A549 (cell line): ENCODE measurements around the gene SLC2A1. TPM values are rescaled to one million over a fixed set of nuclear protein-coding genes. Genes with fewer than 3 reads are reported as not detected.
A peak's percentile ranks its signal among the peaks of the same experiment; 100 is the strongest.

Source experiments
- ATAC-seq, 2 experiments: fragments of 200-7000 bp in 1 of 2; fragments of >200 bp in 1 of 2; cut with Nextera tagmentation in 1 of 2; cut with Tn5 transposase in 1 of 2; 3 replicates each; pipeline versions ENCODE4 v1.8.0 to v1.9.1; 2018 to 2020; ENCODE audit warnings: mild to moderate bottlenecking in 1 of 2, moderate library complexity in 1 of 2
- CTCF ChIA-PET: fragments of 300-600 bp; sonication (Branson Sonifier 250); formaldehyde crosslinking; extraction: SDS; loops from one replicate; lab custom pipeline; 2021; ENCODE audit warnings: antibody characterized with exemption, inconsistent platforms; lab: Yijun Ruan, JAX
- POLR2A ChIA-PET: fragments of 350-600 bp; formaldehyde crosslinking; extraction: SDS; loops from one replicate; lab custom pipeline; 2021; ENCODE audit warnings: antibody characterized with exemption, inconsistent platforms; lab: Yijun Ruan, JAX
- DNase-seq, 2 experiments: peaks; one replicate each; pipeline versions ENCODE4 v3.0.0 to v3.0.0-alpha.2; 2011 to 2016; ENCODE audit warnings: low read depth in 1 of 2, low spot score in 1 of 2
- FAIRE-seq: peaks from 2 replicates; lab custom pipeline; 2011; peaks lifted over from hg19 to GRCh38; lab: Jason Lieb, UNC
- H3K27ac ChIP-seq, 2 experiments: fragments of >200 bp; sonication (Bioruptor Twin); formaldehyde crosslinking; 3 replicates each; pipeline ENCODE4 v1.5.1; 2016 to 2017
- H3K4me1 ChIP-seq: fragments of >200 bp; sonication (Bioruptor Twin); formaldehyde crosslinking; 3 replicates; pipeline ENCODE4 v1.6.1; 2016
- H3K4me2 ChIP-seq: fragments of >200 bp; sonication (Bioruptor Twin); formaldehyde crosslinking; 3 replicates; pipeline ENCODE4 v1.6.1; 2016
- H3K4me3 ChIP-seq: fragments of >200 bp; sonication (Bioruptor Twin); formaldehyde crosslinking; 3 replicates; pipeline ENCODE4 v1.5.1; 2016
- H3K9me3 ChIP-seq: fragments of >200 bp; sonication (Bioruptor Twin); formaldehyde crosslinking; 3 replicates; pipeline ENCODE4 v1.6.1; 2016
- BCL3 ChIP-seq: fragments of >200 bp; sonication (Bioruptor Twin); formaldehyde crosslinking; IDR thresholded peaks from 3 replicates; pipeline ENCODE4 v1.6.1; 2016
- BHLHE40 ChIP-seq: IDR thresholded peaks from 2 replicates; pipeline ENCODE4 v1.6.1; 2012; ENCODE audit warnings: low read depth, low read length, inconsistent platforms
- CHD2 ChIP-seq: fragments of 150-350 bp; IDR thresholded peaks from 2 replicates; pipeline ENCODE4 v1.6.1; 2014; ENCODE audit warnings: low read length; ENCODE audit not compliant: partially characterized antibody
- CTCF ChIP-seq: fragments of >200 bp; sonication (Bioruptor Twin); formaldehyde crosslinking; IDR thresholded peaks from 3 replicates; pipeline ENCODE4 v1.5.1; 2016
- EHF ChIP-seq: fragments of 250-450 bp; sonication (Bioruptor Pico); IDR thresholded peaks from 2 replicates; pipeline ENCODE4 v1.5.0; 2020; ENCODE audit warnings: mild to moderate bottlenecking
- EHMT2 ChIP-seq: fragments of 200-600 bp; sonication (generic); IDR thresholded peaks from 2 replicates; pipeline ENCODE4 v1.6.1; 2016; ENCODE audit warnings: antibody characterized with exemption, low read depth, mild to moderate bottlenecking, moderate library complexity
- EP300 ChIP-seq, 2 experiments: fragments of >200 bp; sonication (Bioruptor Twin); formaldehyde crosslinking; IDR thresholded peaks; 2 replicates in 1 of 2; 3 replicates in 1 of 2; pipeline ENCODE4 v1.6.1; 2016 to 2017
- FOSB ChIP-seq: fragments of 250-450 bp; sonication (Bioruptor Pico); IDR thresholded peaks from 2 replicates; pipeline ENCODE4 v1.5.0; 2020; ENCODE audit warnings: mild to moderate bottlenecking, moderate library complexity
- FOSL2 ChIP-seq, 2 experiments: fragments of 450-650 bp in 1 of 2; fragments of >200 bp in 1 of 2; sonication (Bioruptor Twin) in 1 of 2; formaldehyde crosslinking; IDR thresholded peaks; 2 replicates each; pipeline versions ENCODE4 v1.5.0 to v1.6.1; 2016 to 2020; ENCODE audit warnings: mild to moderate bottlenecking in 1 of 2, moderate library complexity in 1 of 2
- GATA3 ChIP-seq: IDR thresholded peaks from 2 replicates; pipeline ENCODE4 v1.6.1; 2012; ENCODE audit warnings: borderline replicate concordance
- HDAC2 ChIP-seq: fragments of 200-600 bp; sonication (generic); IDR thresholded peaks from 2 replicates; pipeline ENCODE4 v1.6.1; 2016
- HEYL ChIP-seq: fragments of 250-450 bp; sonication (Bioruptor Pico); IDR thresholded peaks from 2 replicates; pipeline ENCODE4 v1.8.0; 2021; ENCODE audit warnings: mild to moderate bottlenecking, moderate library complexity
- HOXA7 ChIP-seq: fragments of 250-450 bp; sonication (Bioruptor Pico); IDR thresholded peaks from 2 replicates; pipeline ENCODE4 v1.5.0; 2020; ENCODE audit warnings: mild to moderate bottlenecking, moderate library complexity
- JUN ChIP-seq, 2 experiments: fragments of >200 bp; sonication (Bioruptor Twin); formaldehyde crosslinking; IDR thresholded peaks; 2 replicates in 1 of 2; 3 replicates in 1 of 2; pipeline ENCODE4 v1.6.1; 2016 to 2017
- MAFK ChIP-seq: fragments of 450-650 bp; IDR thresholded peaks from 2 replicates; pipeline ENCODE4 v1.6.1; 2014; ENCODE audit not compliant: partially characterized antibody
- MYC ChIP-seq: IDR thresholded peaks from 2 replicates; pipeline ENCODE4 v1.6.1; 2012; ENCODE audit warnings: mild to moderate bottlenecking, inconsistent platforms, low read length, improper control_type of control experiment, borderline replicate concordance
- NPAS2 ChIP-seq: fragments of 250-450 bp; sonication (Bioruptor Pico); IDR thresholded peaks from 2 replicates; pipeline ENCODE4 v1.8.0; 2022; ENCODE audit warnings: mild to moderate bottlenecking, moderate library complexity, borderline replicate concordance
- POLR2A ChIP-seq: IDR thresholded peaks from 2 replicates; pipeline ENCODE4 v1.6.1; 2012; ENCODE audit warnings: mild to moderate bottlenecking, low read length
- RCOR1 ChIP-seq: fragments of 150-350 bp; IDR thresholded peaks from 2 replicates; pipeline ENCODE4 v1.6.1; 2014; ENCODE audit warnings: antibody characterized with exemption, low read length, low read depth
- TP53 ChIP-seq: fragments of 250-450 bp; sonication (Bioruptor Pico); IDR thresholded peaks from 2 replicates; pipeline ENCODE4 v1.5.0; 2021; ENCODE audit warnings: mild to moderate bottlenecking, moderate library complexity
- ZC3H11A ChIP-seq: fragments of 450-650 bp; IDR thresholded peaks from 2 replicates; pipeline ENCODE4 v1.6.1; 2014; ENCODE audit warnings: antibody characterized with exemption, mild to moderate bottlenecking
- ZFP36 ChIP-seq: fragments of 450-650 bp; IDR thresholded peaks from 2 replicates; pipeline ENCODE4 v1.6.1; 2014; ENCODE audit warnings: borderline replicate concordance; ENCODE audit not compliant: partially characterized antibody
- ZNF302 ChIP-seq: fragments of 250-450 bp; sonication (Bioruptor Pico); IDR thresholded peaks from 2 replicates; pipeline ENCODE4 v1.9.0; 2021; ENCODE audit warnings: inconsistent platforms, mild to moderate bottlenecking, moderate library complexity
- ZSCAN20 ChIP-seq: fragments of 250-450 bp; sonication (Bioruptor Pico); IDR thresholded peaks from 2 replicates; pipeline ENCODE4 v1.8.0; 2022; ENCODE audit warnings: mild to moderate bottlenecking, moderate library complexity
- WGBS: methylation state at CpG from one replicate; pipeline ENCODE4 v1.1.6; 2017; ENCODE audit errors: missing lambda C conversion rate; 5-methylcytosine and 5-hydroxymethylcytosine counted together
- polyA plus RNA-seq, 4 experiments: library from polyadenylated mRNA; depleted of rRNA in 3 of 4; stranded (reverse); fragments of >200 nt; fragmentation: RNase III in 1 of 4; extraction: RNeasy Plus Mini Kit Qiagen cat#74134 plus additional on column Dnase treatment in 1 of 4; gene quantifications; 2 replicates in 3 of 4; 3 replicates in 1 of 4; pipeline ENCODE4 v1.2.3, GENCODE V29; 2011 to 2017
- TF ChIP-seq, protein P1 (sequence below): fragments of >200 bp; sonication (Bioruptor Twin); formaldehyde crosslinking; IDR thresholded peaks from 2 replicates; pipeline ENCODE4 v1.6.1; 2016

SLC2A1 gene
- polyA plus RNA-seq, 2 of the 4 experiments (the other 2 are of a cell fraction): 106 to 124 TPM

DNA sequence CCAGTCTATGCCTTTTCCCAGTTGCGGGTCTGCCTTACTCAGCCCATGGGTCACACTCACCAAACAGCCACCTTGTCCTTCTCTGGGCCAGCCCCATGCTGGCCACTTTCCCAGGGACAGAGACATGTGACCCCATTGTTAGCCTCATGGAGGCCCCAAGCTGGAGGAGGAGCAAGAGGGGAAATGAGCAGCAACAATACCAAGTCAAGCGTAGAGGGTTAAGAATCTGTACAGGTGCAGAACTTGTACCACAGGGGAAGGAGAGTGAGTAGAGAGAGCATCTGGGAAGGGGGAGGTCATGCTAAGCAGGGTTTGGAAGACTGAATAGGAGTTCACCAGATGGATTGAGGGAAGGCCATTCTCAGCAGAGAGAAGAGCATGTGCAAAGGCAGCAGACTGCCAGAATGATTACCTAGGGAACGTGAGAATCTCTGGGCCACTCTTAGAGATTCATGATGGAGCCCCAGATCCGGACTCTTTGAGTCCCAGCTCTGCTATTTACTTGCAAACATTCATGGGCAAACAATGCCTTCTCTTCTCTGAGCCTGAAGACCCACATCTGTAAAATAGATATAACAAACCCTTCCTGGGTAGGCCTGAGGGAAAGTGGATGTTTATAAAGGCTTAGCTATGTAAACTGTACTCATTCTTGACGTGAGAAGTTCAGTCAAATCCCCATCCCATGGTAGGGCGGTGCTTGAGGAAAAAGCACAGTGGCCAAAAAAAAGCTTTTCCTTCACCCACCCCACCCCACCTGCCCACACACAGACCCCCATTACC lies 2.8 kb upstream of the SLC2A1 start:
- WGBS: 34% methylated on average over 6 of the region's 6 CpGs
- H3K4me2 ChIP-seq: peak overlapping the region; percentile 93
- TF ChIP-seq EHF (CRISPR knock-in tag) (no peak), GATA3 (peak; percentile 34; the same call in 1 of the 2 replicates), FOSL2 (IDR thresholded peaks at IDR 0.05) (no peak), FOSL2 (CRISPR knock-in tag; IDR thresholded peaks at IDR 0.05) (peak; percentile 20; the same call in 1 of the 2 replicates)
- ChIA-PET CTCF (interaction anchor here (1.2 to 2.4 kb wide), 3 partner anchors 25 to 47 kb away, joined by 3 to 11 read pairs (median 8); no protein-coding TSS in a partner anchor), POLR2A (no interaction called here)
- peak overlapping the region; percentile 87 to 88 for H3K27ac ChIP-seq
- H3K4me1 ChIP-seq: peaks cover 65% of the 10 kb centered on the region
- H3K9me3 ChIP-seq: no peaks in the 10 kb centered on the region
- peak in 1 of 2 experiments; percentile 9; a peak in 1 of 6 replicates for ATAC-seq
- FAIRE-seq: no peak
- H3K4me3 ChIP-seq: no peak overlapping the region
- DNase-seq: peak in 1 of 2 experiments; percentile 79

DNA sequence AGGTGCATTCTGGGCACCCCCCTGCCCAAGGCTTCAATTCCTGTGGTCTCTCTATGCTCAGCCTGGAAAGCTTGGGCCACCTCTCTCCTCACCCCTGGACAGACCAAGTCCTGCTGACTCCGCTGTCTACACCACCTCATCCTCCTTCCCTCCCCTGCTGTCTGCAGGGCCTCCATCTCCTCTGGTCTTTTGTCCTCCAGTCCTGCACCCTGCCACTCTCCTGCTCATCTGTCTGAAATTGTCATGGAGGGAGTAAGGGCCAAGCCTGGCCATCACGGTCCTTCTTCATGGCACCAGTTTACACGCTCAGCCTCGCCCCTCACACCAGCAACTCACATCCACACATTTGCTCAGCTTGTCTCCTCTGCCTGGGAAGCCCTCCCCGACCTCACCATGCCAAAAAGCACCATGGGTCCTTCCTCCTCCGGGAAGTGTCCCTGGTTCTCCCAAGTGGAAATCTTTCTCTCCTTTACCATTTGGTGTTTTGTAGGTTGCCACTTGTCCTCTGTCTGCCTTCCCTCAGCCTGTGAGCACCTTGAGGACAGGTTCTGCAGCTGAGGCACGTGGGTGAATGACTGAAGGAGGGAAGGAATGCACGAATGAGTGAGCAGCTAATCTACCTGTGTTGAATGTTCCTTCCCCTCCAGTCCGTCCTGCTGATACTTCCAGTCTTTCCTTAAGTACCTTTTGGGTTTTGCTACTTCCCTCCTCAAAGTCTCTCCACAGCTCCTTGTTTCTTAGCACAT lies 2.1 kb upstream of the SLC2A1 start:
- ATAC-seq: no peak
- WGBS: 94% methylated on average over 9 of the region's 9 CpGs
- Histone ChIP-seq H3K4me3 (no peak overlapping the region), H3K4me2 (peak overlapping the region; percentile 93), H3K9me3 (no peaks in the 10 kb centered on the region), H3K4me1 (peaks cover 62% of the 10 kb centered on the region), H3K27ac (peak overlapping the region; percentile 87 to 88)
- ChIA-PET POLR2A (no interaction called here), CTCF (interaction anchor here (2.4 kb wide), 1 partner anchor 38 kb away, joined by 11 read pairs; no protein-coding TSS in a partner anchor)
- DNase-seq: no peak
- no peak for TF ChIP-seq ZSCAN20
- no peak for TF ChIP-seq POLR2A
- no peak for TF ChIP-seq TP53 (CRISPR knock-in tag)
- TF ChIP-seq NPAS2: no peak
- no peak for TF ChIP-seq BHLHE40
- no peak for TF ChIP-seq EP300 (IDR thresholded peaks at IDR 0.05)
- no peak for TF ChIP-seq CTCF
- no peak for TF ChIP-seq HEYL (CRISPR knock-in tag)
- TF ChIP-seq EHF (CRISPR knock-in tag): no peak
- TF ChIP-seq FOSL2 (IDR thresholded peaks at IDR 0.05): no peak
- no peak for TF ChIP-seq FOSL2 (CRISPR knock-in tag; IDR thresholded peaks at IDR 0.05)
- no peak for FAIRE-seq

DNA sequence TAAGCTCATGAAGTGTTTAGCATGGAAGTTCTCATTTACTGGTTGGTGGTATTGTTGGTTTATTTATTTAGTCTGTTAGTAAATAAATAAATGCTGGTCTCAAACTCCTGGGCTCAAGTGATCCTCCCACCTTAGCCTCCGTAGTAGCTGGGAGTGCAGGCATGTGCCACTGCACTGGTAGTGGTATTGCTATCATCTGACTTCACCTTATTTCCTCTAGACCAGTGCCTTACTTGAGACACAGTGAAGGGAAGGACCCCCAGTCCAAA lies 1.4 kb upstream of the SLC2A1 start:
- no peak for DNase-seq
- no peak for FAIRE-seq
- peaks cover 65% of the 10 kb centered on the region for H3K4me1 ChIP-seq
- H3K9me3 ChIP-seq: no peaks in the 10 kb centered on the region
- CTCF ChIA-PET: interaction anchor here (0.7 to 2.4 kb wide), 3 partner anchors 19 to 113 kb away, joined by 3 to 11 read pairs (median 3); no protein-coding TSS in a partner anchor
- peak overlapping the region; percentile 87 to 88; a peak in 5 of 6 replicates for H3K27ac ChIP-seq
- 75% methylated on average over 1 of the region's 1 CpG for WGBS
- POLR2A ChIA-PET: no interaction called here
- TF ChIP-seq FOSB: no peak
- TF ChIP-seq, protein P1, sequence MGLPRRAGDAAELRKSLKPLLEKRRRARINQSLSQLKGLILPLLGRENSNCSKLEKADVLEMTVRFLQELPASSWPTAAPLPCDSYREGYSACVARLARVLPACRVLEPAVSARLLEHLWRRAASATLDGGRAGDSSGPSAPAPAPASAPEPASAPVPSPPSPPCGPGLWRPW: no peak
- TF ChIP-seq ZNF302 (CRISPR knock-in tag): no peak
- TF ChIP-seq HOXA7: no peak
- TF ChIP-seq BHLHE40: no peak
- TF ChIP-seq NPAS2: no peak
- TF ChIP-seq CTCF: no peak
- no peak for TF ChIP-seq MAFK
- no peak for TF ChIP-seq EHMT2
- TF ChIP-seq CHD2: no peak
- no peak for TF ChIP-seq RCOR1
- TF ChIP-seq MYC: no peak
- no peak for TF ChIP-seq EHF (CRISPR knock-in tag)
- TF ChIP-seq HDAC2: no peak
- no peak for TF ChIP-seq BCL3
- no peak for TF ChIP-seq JUN (IDR thresholded peaks at IDR 0.05)
- no peak for TF ChIP-seq ZFP36
- TF ChIP-seq HEYL (CRISPR knock-in tag): no peak
- no peak for TF ChIP-seq ZC3H11A
- ATAC-seq: no peak
- no peak overlapping the region; the same call in 2 of the 3 replicates for H3K4me3 ChIP-seq
- H3K4me2 ChIP-seq: peak overlapping the region; percentile 93
